Neuron (in vitro differentiated cells): ENCODE measurements around the gene ADSS2.

ENCODE experiments used
- H2AFZ ChIP-seq: one replicate; pipeline ENCODE4 v1.6.1; 2013; ENCODE audit warnings: low read depth, mild to moderate bottlenecking, inconsistent platforms, low read length, moderate library complexity
- H3K27me3 ChIP-seq: one replicate; pipeline ENCODE4 v1.6.1; 2013; ENCODE audit warnings: low read length; ENCODE audit not compliant: insufficient read depth
- H3K36me3 ChIP-seq: one replicate; pipeline ENCODE4 v1.6.1; 2013; ENCODE audit warnings: low read length; ENCODE audit not compliant: insufficient read depth
- H3K4me1 ChIP-seq: one replicate; pipeline ENCODE4 v1.6.1; 2013; ENCODE audit warnings: low read length; ENCODE audit not compliant: insufficient read depth
- H3K4me3 ChIP-seq: 2 replicates; pipeline ENCODE4 v1.5.1; 2013; ENCODE audit warnings: mild to moderate bottlenecking, low read length, moderate library complexity
- H3K9me3 ChIP-seq: one replicate; pipeline ENCODE4 v1.6.1; 2013; ENCODE audit warnings: low read length

ADSS2 gene

DNA sequence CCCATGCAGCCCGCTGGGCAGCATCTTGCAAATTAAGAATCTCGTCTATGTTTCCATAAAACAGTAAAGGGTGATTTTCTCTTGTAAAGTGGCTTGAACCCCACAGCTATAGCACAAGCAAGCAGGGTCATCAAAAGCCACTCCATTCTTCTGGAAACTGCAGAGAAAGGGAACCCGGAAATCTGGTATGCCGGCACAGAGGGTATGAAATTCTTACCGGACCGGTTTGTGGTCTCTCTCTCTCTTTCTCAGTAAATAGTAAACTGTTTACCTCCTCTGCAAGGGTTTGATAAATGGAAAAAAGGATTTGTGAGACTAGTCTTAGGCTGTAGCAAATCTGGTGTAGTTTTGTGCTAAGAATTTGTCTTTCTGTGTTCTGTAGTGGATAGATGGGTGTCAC lies 2.7 kb upstream of the ADSS2 start:
- Histone ChIP-seq H3K4me3 (no peak overlapping the region), H2AFZ (no peak overlapping the region)

DNA sequence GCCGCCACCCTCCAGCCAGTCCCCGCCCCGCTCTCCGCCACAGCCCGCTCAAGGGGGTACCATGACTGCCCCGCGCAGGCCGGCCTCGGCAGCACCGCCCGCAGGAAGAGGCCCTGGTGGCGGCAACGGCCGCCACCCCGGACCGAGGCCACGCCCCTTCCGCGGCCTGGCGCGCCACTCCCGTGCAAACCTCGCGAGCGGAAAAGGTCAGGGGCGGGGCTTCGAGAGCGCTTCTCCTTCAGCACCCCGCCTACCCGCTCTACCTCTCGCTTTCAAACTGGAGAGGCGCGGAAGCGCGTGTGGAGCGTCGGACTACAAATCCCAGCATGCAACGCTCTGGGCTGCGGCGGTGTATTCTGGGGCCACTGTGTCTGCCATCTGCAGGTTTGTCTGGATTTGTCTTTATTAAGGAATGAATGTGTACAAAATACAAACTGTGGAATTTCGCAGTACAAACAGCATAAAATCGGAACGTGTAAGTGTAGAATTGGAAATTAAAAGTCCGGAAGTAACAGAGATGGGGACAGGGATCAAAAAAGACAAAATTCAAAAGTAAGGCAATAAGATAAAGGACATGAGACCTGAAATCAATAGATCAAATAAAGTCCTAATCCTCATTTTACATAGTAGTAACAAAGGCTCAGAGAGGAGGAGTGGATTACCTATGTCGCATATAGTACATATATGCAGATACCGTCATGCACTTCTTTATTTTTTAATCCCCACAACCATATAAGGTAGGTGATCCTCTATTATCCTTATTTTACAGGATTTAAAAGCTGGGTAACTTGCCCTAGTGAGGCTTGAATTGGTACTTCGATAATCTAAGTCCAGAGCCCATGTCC lies 464 bp upstream of the ADSS2 start:
- Histone ChIP-seq H3K4me1 (peaks cover 19% of the 10 kb centered on the region), H3K4me3 (peak overlapping the region; percentile 95), H3K27me3 (no peaks in the 10 kb centered on the region), H3K36me3 (peaks cover 2% of the 10 kb centered on the region), H3K9me3 (no peaks in the 10 kb centered on the region), H2AFZ (peak overlapping the region; percentile 92)

More for the DNA sequence above, 2.7 kb upstream of the ADSS2 start:
- peaks cover 17% of the 10 kb centered on the region for H3K4me1 ChIP-seq
- H3K27me3 ChIP-seq: no peaks in the 10 kb centered on the region
- H3K36me3 ChIP-seq: no peaks in the 10 kb centered on the region
- no peaks in the 10 kb centered on the region for H3K9me3 ChIP-seq

GRCh38 chr1:244450597-244451538 lies 841 bp downstream of the ADSS2 start:
- Histone ChIP-seq H3K9me3 (no peaks in the 10 kb centered on the region), H3K36me3 (peaks cover 2% of the 10 kb centered on the region), H3K4me1 (peaks cover 23% of the 10 kb centered on the region), H3K4me3 (peak overlapping the region; percentile 95), H3K27me3 (no peaks in the 10 kb centered on the region), H2AFZ (peak overlapping the region; percentile 79)

DNA sequence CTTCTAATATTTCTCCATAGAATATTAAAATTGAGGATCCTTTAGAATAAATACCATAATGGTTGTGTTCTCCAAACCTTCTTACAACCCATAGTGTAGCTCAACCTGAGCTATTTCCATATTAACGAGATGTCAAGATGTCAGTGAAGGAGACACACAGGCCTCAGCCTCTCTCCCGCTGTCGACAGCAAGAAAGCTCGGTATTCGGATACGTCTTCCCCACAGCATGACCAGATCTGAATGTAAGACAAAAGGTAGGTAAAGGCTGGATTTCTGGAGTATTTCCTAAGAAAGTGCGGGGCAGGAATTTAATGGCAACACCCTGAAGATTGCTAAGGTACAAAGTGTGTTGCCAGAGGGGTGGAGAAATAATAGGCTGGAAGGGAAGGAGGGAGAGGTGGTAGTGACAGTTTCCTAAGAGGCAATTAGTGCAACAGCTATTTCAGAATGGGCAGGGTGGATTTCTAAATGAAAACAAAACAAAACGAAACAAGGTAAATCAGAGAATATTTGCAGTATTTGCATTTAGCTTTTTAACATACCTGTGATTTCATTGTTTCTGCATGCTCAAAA lies 1.7 kb downstream of the ADSS2 start:
- Histone ChIP-seq H3K36me3 (peaks cover 2% of the 10 kb centered on the region), H3K9me3 (no peaks in the 10 kb centered on the region), H3K4me3 (peak overlapping the region; percentile 95), H3K27me3 (no peaks in the 10 kb centered on the region), H3K4me1 (peaks cover 31% of the 10 kb centered on the region), H2AFZ (no peak overlapping the region)

DNA sequence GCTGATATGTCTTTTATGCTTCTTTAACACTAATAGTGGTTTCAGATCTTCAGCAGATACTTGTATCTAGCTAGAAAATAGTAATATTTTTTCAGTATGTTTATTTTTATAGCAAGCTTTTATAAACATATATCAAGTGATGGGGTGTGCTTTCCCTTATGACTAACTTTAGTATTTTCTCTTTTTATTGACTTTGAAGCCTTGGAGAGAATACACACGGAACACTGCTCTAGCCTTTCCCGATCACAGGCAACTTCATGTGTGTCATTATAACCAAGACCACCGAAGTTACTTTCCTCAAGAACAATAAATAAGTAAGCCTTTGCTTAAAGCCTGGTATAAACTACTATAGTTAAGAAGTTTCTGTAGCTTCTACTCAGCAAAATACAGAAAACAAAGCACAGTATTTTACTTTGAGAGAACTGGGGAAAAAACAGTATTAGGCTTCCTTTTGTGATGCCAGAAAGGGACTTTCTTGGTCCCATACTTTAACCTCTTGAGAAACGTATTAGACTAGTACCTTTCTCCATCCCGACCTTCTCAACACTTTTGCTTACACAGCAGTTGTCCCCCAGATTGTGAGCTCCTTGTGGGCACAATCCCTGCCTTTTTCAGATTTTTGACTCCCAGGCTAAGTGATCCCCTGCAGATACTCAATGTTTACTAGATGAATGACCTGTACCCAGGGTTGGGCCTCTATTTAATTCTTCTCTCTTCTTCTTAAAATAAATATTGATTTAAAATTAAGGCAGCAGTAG lies 3.3 kb downstream of the ADSS2 start:
- Histone ChIP-seq H3K9me3 (no peaks in the 10 kb centered on the region), H3K4me1 (peaks cover 34% of the 10 kb centered on the region), H3K27me3 (no peaks in the 10 kb centered on the region), H2AFZ (no peak overlapping the region), H3K36me3 (peaks cover 2% of the 10 kb centered on the region), H3K4me3 (no peak overlapping the region)

DNA sequence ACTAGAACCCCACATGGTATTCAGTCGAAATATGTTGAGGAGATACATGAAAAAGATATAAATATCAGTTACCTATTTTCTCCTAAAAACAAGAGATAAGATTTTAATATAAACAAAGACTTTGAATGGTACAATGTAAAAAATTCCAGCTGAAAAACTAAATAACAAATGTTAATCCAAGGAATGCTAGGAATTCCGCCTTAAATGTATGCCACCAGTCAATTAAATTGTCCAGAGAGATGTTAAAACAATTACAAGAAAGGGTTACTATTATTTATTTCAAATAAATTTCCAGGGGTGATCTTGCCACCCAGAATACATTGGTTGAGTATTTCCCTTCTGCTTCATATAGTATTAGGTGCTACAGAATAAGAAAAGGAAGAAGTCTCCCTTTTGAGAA lies 4.2 kb downstream of the ADSS2 start:
- Histone ChIP-seq H3K9me3 (no peaks in the 10 kb centered on the region), H3K4me3 (no peak overlapping the region), H3K4me1 (peaks cover 32% of the 10 kb centered on the region), H3K36me3 (peaks cover 2% of the 10 kb centered on the region), H2AFZ (no peak overlapping the region), H3K27me3 (no peaks in the 10 kb centered on the region)

- Histone ChIP-seq H2AFZ (no peak overlapping the region), H3K9me3 (no peaks in the 10 kb centered on the region), H3K4me3 (no peak overlapping the region), H3K27me3 (no peaks in the 10 kb centered on the region), H3K36me3 (peaks cover 2% of the 10 kb centered on the region), H3K4me1 (peaks cover 29% of the 10 kb centered on the region)
These were observed 4.7 kb downstream of the ADSS2 start for GRCh38 chr1:244447024-244447423.

GRCh38 chr1:244445320-244446181 lies 6.2 kb downstream of the ADSS2 start:
- no peaks in the 10 kb centered on the region for H3K9me3 ChIP-seq
- H3K4me3 ChIP-seq: no peak overlapping the region
- H2AFZ ChIP-seq: no peak overlapping the region
- peaks cover 2% of the 10 kb centered on the region for H3K36me3 ChIP-seq
- H3K27me3 ChIP-seq: no peaks in the 10 kb centered on the region
- H3K4me1 ChIP-seq: peaks cover 28% of the 10 kb centered on the region

DNA sequence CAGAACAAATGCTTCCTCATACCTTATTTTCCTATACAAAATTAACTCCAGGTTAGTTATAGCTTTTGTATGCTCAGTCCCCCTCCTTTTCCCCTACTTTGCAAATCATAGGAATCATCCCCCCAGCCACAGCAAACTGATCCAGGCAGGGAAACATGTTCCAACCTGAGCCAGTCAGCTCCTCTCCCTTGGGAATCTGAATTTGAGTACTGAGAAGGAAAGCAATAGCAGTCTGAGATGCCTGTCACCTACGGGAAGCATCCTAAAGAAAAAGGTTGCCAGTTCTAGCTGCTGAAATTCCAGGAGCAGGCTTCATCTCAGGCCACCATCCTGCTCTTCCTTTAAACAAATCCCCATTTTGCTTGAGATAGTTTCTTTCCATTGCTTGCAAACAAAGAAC lies 6.9 kb downstream of the ADSS2 start:
- Histone ChIP-seq H3K4me1 (peaks cover 21% of the 10 kb centered on the region), H3K9me3 (no peaks in the 10 kb centered on the region), H3K4me3 (no peak overlapping the region), H3K27me3 (no peaks in the 10 kb centered on the region), H2AFZ (no peak overlapping the region), H3K36me3 (peaks cover 2% of the 10 kb centered on the region)

- no peak overlapping the region for H3K4me3 ChIP-seq
- H3K4me1 ChIP-seq: peaks cover 15% of the 10 kb centered on the region
- H3K36me3 ChIP-seq: no peaks in the 10 kb centered on the region
- no peak overlapping the region for H2AFZ ChIP-seq
- no peaks in the 10 kb centered on the region for H3K9me3 ChIP-seq
- H3K27me3 ChIP-seq: no peaks in the 10 kb centered on the region
These were observed 8.9 kb downstream of the ADSS2 start for GRCh38 chr1:244442850-244443249.

DNA sequence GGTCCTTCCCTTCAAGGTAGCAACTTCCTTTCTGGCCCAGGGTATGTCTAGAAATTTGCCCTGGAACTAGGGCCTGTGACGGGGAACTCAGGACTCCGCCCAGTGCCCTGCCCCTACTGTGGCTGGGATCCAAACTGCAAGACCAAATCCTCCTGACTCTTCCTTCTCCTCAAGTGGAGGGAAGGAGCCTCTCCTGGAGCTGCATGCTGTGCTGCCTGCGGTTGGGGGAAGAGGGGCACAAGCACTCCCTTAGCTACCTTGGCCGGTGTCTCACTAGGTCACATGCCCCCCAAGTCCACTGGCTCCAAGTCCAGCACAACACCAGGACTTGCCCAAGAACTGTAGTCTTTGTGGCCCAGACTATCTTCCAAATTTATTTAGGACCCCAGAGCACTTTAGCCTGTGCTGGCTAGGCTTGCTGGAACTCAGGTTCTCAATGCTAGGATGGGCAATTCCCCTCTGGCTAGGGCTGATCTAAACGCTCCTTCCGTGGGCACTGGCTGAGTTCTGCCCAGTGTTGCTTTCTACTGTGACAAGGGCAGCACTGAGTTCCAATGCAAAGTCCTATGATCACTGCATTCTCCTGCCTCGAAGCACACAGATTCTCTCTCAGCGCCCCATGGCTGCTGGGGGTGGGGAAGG lies 12.2 kb downstream of the ADSS2 start:
- Histone ChIP-seq H3K4me1 (no peaks in the 10 kb centered on the region), H3K36me3 (peaks cover 6% of the 10 kb centered on the region), H3K9me3 (no peaks in the 10 kb centered on the region), H2AFZ (no peak overlapping the region), H3K27me3 (no peaks in the 10 kb centered on the region), H3K4me3 (no peak overlapping the region)
